GM19468 (cell line): ENCODE measurements around the gene CCER1.
A peak's percentile ranks its signal among the peaks of the same experiment; 100 is the strongest.
"Not testable (repeated sequence)": the region's sequence is repeated elsewhere in the genome, so short reads cannot be mapped to it uniquely, and the experiment has no call there.

Source experiments
- ATAC-seq: cut with Tn5 transposase; IDR thresholded peaks from one replicate; pipeline ENCODE4 v1.9.1; 2021; ENCODE audit warnings: mild to moderate bottlenecking, moderate library complexity, moderate number of reproducible peaks; ENCODE audit not compliant: unreplicated experiment; ENCODE audit errors: extremely low read depth

Gene CCER1, protein sequence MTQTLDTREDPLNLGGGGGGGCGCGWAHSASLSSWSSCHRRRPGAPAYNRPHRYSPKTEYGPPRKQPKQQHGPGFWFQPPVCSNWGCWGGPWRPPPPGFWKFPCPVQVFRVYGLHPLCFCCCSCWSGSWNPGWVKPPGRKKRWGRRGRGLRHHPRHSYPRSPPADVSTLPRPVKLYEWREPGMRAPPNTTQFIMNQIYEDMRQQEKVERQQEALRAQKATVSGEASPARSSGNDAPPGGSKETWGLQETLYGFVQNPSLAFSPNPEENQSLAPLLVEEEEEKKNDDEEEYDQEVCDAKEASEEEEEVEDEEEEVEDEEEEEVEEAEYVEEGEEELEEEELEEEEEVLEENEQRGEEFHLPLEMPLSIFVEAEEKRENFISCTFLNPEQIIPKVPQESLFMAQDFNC

DNA sequence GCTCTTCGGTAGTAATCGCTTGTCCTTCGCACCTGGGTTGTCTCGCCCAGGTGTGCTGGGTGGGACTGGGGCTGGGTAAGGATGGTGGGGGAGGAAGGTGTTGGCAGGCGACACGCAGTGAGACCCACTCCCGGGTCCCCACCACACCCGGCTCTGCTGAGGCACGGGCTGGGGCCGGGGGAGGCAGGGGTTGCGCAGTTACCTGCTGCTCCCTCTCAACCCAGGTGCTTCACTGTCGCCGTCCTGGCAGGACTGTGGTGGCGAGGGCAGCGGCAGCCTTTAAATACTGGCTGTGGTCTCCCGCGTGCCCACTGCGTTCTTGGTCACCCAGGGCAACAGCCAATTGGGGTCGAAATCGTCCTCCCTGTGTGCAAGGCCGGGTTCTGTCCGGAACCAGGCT lies at the start of gene CCER1:
CCER1 (minus strand) TSS at position 256 of the 400 bp plus-strand sequence. CDS start 434 bp downstream, outside the sequence.
- ATAC-seq = no peak

DNA sequence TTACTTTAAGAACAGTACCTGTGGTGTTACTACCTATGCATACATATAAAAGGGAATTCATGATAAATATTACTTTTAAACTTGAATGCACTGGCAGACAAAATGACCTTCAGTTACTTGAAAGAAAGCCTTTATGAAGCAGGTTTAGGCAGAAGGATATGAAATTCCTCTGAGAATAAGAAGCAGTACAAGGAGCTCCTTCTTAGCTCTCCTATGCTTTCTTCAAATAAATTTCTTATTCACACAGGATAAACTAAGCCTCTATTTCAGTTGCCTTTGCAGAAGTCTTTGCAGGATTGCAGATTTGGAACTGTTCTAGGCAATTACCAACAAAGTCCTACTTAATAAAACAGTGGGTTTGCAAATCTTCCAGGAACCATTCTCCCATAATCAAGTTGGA lies 48.8 kb upstream of the CCER1 start:
- no peak for ATAC-seq

DNA sequence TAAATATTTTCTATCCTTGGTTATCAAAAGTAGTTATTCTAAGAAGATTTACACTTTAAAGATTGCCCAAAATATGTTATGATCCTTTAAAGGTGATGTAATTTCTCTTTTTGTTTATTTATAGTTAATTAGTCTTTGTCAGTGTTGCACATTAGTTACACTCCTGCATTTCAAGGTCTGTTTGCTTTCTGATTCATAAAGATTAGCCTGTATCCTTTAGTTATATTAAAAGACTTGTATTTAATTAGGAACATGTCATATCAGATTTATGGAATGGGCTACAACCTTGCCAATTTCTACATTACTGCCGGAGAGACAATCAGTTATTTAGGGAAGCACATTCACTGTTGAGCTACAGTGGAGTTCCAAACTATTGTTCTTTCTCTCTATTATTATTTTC lies 46.3 kb upstream of the CCER1 start:
- no peak for ATAC-seq

DNA sequence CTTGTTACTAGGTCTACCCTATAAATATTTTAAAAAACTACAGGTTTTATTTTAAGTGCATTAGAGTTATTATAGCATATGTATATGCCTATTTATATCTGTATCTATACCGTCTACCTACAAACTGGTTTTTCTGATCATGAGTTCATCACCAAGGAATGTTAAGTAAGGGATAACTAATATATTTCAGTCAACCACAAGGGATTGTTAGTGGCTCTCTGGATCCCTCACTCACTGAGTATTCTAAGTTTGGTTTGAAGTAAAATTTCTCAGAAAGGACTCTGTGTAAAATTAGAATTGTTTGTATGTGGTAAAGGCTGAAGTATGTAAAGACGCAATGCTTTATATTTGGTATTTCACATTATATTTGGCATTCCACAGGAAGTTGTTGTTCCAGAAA lies 45.0 kb upstream of the CCER1 start:
- ATAC-seq = no peak

DNA sequence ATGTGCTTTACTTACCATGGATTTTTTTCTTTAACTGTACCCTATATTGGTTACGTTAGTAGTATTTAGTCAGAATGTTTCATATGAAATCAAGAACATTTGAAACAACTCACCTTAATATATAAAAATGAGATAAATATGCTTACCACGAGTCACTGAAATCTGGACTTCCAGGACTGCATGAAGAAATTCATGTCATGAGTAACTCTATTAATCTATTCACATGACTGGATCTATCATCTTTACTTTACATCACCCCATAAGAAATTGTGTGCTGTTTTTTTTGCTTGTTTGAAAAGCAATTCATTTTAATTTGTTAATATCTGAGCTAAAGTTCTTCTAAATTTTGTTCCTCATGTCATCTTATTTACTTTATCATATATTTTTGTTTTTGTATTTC lies 44.6 kb upstream of the CCER1 start:
- no peak for ATAC-seq

DNA sequence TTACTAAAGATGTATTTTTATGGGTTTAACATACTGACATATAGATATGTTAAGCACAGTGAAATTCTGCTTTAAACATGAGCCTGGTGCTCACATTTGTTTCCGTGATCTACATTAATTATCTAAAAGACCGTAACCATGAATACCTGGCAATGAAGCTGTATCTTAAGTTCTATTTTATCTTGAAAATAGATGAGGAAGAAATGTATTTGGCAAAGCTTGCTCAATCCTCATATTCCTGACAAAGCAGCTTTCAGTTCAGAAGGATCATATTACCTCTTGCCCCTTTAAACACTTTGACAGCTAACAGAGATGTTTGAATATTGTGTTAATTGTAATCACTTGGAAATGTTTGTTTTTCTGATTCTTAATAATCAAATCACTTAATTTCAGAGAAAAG lies 40.0 kb upstream of the CCER1 start:
- ATAC-seq = no peak

DNA sequence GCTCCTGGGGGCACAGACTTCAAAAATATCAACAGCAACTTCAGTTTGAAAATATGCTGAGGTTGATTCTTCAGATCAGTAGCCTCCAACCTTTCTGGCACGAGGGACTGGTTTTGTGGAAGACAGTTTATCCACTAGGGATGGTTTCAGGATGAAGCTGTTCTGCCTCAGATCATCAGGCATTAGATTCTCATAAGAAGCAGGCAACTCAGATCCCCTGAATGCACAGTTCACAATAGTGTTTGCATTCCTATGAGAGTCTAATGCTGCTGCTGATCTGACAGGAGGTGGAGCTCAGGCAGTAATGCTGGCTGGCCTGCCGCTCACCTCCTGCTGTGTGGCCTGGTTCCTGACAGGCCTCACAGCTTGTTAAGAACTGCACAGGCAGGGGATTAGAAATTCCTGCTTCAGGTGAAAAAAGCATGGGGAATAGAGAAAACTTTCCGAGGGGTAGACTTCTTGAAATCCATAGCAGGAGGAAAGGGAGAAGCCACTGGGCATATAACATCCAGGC lies 37.0 kb upstream of the CCER1 start:
- ATAC-seq = no peak

DNA sequence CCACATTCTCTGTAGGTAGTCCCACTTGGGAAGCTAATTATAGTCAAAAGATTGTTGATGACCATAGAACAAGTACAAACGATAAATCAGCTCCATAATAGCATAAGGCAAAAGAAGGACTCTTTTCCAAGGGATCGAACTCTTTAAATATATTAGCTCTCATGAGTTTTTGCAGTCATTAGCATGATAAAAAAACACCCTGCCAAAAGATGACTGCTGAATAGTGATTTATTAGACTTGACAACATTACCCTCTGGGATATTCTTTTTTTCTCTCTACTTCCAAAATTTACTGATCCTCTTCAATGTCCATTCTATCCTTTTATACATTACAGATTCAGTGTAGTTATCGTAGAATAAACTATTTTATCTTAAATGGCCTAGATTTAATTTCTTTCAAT lies 35.6 kb upstream of the CCER1 start:
- no peak for ATAC-seq

DNA sequence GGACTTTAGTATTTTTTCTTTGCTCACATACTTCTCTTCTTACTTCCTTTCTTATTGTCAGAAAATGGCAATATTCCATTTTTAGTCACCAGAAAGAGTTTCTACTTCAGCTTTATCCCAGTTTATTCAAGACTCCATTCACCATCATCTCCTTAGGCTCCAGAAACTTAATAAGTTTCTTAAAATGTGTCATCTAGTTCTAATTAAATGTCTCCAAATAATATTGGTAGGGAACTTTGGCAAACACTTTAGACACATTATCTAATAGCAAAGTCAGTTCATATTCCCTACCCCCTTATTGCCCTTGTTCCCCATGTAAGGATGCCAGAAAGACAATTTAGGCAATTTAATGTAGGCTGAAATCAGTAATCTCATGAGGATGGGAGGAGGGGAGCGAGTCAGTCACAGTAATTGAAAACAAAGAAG lies 34.7 kb upstream of the CCER1 start:
- ATAC-seq = no peak

DNA sequence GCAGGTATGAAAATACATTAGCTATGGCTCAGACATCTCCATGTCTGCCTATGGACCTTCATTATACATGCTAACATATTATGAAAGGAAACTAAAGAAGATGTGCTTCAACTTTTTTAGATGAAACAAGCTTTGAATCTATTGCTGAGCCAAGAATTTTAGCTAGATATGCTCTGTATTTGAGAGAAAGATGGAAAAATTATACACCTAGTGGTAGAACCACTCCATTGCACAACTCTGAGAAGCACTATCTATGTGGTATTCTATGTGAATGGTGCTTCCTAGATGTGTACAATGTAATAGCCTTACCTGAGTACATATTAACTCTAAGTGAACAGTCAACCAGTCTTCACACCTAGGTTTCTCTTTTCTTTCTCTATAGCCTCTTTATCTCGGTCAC lies 32.5 kb upstream of the CCER1 start:
- no peak for ATAC-seq

DNA sequence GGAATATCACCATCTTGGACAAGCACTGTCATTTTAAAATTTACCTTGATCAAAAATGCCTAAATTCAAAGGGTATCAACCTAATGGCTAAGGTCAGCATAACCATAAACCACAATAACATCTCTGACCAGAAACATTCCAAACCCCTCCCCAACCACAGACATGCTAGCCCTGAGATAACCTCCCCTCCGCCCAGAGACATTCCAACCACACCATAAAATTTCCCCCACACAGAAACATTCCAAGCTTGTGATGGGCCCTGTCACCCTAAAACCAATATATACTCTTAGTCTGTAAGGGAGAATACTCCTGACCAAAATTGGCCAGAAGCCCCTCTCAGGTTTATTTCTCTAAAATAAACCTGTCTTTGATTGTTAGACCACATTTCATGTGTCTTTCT lies 32.1 kb upstream of the CCER1 start:
- ATAC-seq = no peak

DNA sequence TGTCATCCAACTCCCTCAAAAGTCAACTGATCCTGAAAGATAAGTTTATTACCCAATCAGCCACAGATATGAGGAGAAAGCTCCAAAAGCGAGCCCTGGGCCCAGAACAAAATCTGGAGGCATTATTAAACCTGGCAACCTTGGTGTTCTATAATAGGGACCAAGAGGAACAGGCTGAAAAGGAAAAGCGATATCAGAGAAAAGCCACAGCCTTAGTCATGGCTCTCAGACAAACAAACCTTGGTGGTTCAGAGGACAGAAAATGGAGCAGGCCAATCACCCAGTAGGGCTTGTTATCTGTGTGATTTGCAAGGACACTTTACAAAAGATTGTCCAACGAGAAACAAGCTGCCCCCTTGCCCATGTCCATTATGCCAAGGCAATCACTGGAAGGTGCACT lies 30.4 kb upstream of the CCER1 start:
- not testable (repeated sequence) for ATAC-seq

DNA sequence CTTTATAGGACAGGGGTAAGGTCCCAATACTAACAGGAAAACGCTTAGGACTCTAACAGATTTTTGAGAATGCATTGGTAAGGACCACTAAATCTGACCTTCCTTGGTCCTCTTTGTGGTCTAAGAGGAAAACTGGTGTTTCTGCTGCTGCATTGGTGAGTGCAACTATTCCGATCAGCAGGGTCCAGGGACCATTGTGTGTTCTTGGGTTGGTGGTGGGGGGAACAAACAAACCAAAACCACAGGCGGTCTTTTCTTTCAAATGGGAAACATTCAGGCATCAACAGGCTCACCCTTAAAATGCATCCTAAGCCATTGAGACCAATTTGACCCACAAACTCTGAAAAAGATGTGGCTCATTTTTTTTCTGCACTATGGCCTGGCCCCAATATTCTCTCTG lies 29.1 kb upstream of the CCER1 start:
- no peak for ATAC-seq

DNA sequence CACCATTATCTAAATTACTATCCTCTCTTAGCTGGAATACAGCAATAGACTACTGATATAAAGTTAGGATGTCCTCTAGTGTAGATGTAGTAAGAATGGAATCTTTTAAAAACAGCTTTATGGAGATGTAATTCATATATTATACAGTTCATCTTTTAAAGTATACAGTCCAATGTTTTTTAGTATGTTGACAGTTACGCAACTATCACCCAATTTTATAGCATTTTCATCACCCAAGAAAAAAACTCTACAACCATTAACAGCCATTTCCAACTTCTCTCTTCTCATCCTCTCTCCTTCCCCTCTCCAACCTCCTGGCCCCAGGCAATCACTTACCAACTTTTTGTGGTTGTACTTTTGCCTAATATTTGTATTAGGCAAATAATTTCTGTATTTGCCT lies 27.2 kb upstream of the CCER1 start:
- ATAC-seq = no peak

DNA sequence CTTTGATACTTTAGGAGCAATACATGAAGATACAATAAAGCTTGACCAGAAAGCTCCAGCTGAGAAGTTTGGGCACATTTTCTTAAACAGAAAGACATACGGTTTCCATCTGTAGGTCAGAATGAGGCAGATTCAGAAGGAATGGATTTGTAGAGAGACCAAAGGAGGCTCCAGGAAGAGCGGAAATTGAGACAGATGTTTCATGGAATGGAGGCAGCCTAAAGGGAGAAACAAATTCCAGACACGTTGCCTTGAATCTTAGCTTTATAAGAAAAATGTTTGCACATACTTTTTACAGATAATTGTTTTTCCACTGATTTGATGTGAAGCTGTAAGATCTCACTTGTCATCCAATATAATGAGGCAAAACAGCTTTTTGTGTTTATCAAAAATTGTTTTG lies 25.0 kb upstream of the CCER1 start:
- ATAC-seq = no peak

DNA sequence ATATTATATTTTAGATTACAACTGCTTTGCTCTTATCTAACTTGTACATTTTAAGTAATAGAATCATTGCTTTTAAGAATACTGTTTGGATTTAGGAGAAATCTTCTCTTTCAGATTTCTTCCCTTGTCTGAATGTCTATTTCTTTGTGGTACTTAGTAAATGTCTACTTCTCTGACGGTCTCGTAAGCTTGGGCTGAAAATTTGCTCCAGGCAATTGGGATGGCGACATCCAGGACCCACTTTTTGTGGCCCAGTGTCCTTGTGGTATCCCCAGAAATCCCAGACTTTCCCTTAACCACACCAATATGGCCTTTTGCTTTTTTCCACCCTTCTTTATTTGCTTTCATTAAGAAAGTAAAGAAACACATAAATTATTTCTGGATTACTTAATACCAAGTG lies 24.0 kb upstream of the CCER1 start:
- ATAC-seq = no peak

DNA sequence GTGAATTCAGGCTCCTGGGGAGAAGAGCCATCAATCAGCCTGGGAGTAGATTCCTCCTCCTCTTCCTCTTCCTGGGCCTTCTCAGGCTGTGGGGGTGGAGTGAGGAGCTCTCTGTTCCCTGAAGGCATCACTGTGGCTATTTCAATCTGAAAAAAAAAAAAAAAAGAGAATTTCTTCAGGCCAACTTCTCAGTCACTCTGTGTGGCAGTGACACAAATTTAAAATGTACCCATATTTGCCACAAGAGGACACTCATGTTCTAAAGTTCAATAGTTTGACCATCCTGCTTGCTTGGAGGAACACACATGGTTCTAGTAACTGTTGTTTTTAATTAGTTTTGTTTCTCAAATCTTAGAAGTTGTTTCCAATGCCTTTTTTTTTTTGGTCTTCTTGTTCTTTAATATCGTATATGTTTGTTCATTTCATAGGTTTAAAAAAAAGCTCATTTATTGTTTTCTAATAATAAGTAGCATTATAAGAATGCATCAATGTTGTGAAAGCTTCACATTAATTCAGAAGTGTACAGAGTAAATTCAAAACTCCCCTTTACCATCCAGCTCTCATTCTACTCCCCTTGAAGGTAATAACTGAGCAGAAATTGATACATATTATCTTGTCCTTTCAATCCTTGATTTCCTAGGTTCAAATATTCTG lies 23.3 kb upstream of the CCER1 start:
- peak; percentile 70 for ATAC-seq

DNA sequence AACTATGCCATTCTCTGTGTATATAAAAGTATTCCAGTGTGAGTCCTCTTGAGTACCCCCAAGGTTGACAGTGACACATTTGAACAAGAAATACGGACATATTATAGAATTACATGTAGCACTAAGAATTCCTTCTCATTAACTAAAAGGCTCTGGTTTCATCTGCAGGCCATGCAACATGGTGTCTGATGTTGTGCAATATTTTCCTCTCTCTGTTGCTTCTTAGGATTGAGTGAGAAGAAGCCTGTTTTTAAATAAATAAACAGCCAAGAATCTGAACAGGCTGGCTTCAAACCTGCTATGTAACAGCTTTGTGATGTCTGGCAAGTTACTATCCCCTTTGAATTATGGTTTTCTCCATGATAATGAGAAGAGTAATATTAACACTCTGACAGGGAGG lies 22.2 kb upstream of the CCER1 start:
- no peak for ATAC-seq

DNA sequence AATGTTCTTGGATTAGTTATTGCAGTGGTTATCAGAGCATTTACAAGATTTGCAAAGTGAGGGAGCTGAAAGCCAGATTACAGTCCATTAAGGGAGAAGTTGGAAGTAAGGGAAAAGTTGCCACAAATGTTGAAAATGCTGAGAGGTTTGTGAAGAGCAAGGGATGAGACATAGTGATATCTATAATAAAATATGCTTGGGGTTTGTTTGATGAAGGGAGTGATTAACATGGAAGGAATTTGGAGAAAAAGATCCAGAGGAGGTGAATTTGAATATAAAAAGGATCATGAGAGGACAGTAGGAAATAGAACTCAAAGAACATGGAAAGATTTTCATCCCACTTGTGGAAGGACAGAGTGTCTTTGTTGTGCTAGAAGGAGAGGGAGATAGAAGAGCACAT lies 19.3 kb upstream of the CCER1 start:
- no peak for ATAC-seq

DNA sequence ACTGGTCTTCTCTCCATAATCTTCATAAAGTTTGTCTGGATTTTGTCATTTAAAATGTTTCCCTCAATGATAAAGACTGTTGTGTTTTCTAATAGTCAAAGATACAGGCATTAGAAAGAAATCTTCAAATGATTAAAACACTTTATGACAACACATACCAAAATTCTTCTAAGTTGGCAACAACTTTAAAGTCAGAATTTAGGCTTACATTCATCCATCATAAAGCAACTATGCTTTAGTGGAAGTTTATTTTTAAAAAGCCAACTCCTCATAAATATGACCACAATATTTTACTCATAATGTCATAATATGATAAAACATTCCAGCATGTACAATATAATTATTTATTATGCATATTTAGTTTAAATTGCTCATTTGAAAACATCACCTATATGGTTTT lies 17.2 kb upstream of the CCER1 start:
- no peak for ATAC-seq

DNA sequence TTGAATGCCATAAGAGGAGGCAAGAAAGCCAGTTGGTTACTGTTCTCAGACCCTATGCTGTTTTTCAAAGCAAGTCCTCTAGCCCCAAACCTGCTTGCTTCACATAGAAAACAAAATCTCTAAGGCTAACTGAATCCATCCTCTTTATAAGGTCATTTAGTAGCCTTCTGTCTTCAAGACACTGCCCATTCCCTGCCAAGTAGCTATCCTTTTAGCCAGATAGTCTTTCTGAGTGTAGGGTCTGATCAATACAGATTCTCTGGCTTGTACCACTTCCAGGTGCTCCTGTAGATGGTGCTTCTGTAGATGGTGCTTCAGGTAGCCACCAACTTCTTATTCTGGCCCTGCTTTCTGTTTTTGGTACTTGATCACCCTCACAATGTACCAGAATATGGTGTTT lies 15.9 kb upstream of the CCER1 start:
- ATAC-seq = no peak

DNA sequence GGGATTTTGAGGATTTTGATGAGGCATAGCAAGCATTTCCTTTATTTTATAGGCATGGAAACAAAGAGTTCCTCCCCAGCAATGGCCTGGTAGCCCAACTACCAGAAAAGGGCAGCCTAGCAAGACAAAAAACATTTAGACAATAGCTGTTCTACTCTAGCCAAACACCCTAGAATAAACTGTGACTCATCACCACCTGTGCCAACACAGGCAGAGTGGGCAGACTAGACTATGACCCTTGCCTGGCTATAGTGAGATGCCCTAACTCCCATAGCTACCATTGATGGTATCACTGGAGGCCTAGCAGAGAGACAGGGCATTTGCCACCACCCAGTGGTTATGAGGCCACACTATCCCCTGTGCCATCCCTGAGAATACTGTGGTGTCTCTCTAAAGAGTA lies 15.5 kb upstream of the CCER1 start:
- ATAC-seq = no peak
